ENCODE results near the gene SIN3B.

- TF ChIP-seq CTCF (IDR thresholded peaks at IDR 0.05): no peak
- TF ChIP-seq EZH2 (IDR thresholded peaks at IDR 0.05; ENCODE audit: borderline replicate concordance, insufficient read depth, low read depth, low read length, poor library complexity, severe bottlenecking): no peak
Observed at GRCh38 chr19:16919496-16919895, 90.3 kb downstream of the SIN3B start.

Data from B cell (primary cell).